DMS79 (cell line): ENCODE results near the gene CENPF.

ENCODE experiments used
- DNase-seq: peaks from one replicate; lab custom pipeline; 2025; lab: John Stamatoyannopoulos, UW

The CENPF gene

GRCh38 chr1:214617246-214617645, 14.3 kb downstream of the CENPF start:
- no peak for DNase-seq

DNA sequence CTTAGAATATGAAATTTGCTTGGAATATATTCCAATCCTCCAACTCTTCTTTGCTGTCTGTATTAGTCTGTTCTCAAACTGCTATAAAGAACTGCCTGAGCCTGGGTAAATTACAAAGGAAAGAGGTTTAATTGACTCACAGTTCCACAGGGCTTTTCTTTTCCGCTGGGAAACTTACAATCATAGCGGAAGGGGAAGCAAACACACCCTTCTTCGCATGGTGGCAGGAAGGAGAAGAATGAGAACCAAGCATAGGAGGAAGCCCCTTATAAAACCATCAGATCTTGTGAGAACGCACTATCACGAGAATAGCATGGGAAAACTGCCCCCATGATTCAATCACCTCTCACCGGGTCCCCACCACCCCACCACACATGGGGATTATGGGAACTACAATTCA, 14.8 kb downstream of the CENPF start:
- no peak for DNase-seq

DNA sequence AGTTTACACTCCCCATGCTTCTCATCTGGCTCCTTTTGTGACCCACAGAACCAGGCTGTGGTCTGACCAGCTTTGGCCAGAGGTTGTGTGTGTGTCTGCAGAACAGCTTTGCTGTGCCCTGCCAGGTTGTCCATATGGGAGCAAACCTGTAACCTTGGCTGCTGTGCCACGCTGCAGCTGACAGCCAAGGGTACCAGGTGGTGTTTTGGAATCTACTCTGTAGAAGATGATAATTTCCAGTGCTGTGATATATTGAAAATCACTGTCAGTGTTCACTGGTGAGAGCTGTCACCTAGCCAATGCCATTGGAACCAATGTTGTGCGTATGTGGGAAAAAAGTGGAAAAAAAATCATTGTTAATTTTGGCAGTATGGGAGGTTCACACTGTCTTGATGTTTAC, 18.2 kb downstream of the CENPF start:
- no peak for DNase-seq

DNA sequence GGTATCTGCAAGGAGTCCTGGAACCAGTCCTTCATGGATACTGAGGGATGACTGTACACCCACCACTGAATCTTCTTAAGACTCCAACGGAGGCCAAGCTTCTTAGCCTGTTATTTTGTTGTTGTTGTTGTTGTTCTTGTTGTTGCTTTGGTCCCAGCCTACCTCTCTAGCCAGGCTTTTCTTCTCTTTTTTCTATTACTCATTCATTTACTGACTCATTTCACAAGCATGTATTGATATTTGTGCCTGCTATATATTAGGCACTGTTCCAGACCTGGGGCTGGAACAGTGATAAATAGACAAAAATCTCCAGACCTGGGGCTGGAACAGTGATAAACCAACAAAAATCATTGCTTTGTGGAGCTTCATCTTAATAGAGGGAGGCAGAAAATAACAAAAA, 20.4 kb downstream of the CENPF start:
- no peak for DNase-seq

DNA sequence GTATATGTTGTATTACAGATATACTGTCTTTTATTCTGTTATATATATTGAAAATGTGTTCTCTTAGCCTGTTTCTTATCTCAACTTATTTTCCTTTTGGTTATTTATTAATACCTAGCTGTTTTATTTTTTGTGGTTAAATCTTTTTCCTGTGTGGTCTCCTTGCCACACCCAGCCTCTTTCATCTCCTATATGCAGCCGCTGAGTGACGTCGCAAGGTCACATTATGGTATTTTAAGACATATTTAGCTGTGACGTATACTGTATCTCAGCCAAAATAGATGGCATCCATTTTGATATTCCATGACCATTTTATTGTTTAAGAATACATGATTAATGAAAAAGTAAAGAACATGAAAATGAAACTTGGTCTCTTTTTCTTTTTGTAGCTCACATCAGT, 29.1 kb downstream of the CENPF start:
- no peak for DNase-seq

- DNase-seq, result no peak
Measured at GRCh38 chr1:214633686-214634085, 30.7 kb downstream of the CENPF start.

DNA sequence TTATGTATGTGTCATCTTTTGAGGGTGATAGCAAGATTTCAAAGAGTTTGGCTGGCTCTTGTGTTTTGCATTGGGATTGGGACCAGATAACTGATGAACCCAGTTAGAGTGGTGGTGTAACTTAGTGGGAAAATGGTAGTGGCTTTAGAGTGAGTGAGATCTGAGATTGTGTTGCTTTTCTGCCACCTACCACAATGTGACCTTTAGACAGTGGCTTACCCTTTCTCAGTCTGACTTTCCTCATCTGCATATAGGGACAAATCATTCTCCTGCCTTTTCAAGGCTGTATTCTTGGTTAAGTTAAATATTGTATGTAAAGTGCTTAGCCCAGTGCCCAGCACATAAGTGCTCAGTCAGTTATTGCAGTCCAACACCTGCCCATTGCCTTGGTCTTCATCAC, 31.3 kb downstream of the CENPF start:
- no peak for DNase-seq

DNA sequence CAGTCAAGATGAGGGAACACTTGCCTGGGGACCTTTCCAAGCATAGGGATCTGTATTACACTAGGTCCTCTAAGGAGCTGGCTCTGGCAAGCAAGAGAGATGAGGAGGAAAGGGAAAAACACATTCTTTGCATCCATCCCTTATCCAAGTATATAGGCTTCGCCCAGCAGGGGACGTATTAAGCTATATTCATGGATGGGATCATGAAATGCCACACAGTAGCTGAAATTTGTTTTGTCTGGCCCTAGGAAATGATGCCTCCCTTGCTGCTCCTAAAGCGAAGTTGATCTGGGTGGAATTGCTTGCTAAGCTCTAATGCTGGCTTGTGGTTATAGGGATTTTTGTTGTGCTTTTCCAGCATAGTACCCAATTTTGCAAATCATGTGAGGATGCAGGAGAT, 32.1 kb downstream of the CENPF start:
- no peak for DNase-seq

GRCh38 chr1:214635506-214635905, 32.5 kb downstream of the CENPF start:
- DNase-seq, result no peak

- no peak for DNase-seq
Measured at GRCh38 chr1:214636436-214636835, 33.4 kb downstream of the CENPF start.

DNA sequence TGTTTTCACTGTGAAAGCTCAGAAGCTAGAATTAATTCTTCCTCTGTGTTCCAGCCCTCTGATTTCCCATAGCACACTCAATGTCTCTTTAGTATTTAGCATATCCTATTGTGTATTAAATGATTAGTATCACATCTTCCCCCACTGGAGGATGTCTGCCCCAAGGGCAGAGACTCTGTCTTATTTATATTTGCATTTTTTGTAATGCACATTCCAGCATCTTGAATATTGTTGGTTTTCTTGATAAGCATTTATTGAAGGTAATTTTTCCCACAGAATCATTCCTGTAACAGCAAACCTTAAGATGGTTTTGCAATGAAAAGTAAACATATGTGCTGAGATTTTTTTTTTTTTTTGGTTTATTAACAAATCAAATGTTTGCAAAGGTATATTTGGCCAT, 34.1 kb downstream of the CENPF start:
- no peak for DNase-seq

GRCh38 chr1:214637722-214638458, 34.9 kb downstream of the CENPF start:
- no peak for DNase-seq

- DNase-seq, result no peak
Measured at GRCh38 chr1:214638459-214638807, 35.4 kb downstream of the CENPF start.

GRCh38 chr1:214638997-214639396, 36.0 kb downstream of the CENPF start:
- no peak for DNase-seq

DNA sequence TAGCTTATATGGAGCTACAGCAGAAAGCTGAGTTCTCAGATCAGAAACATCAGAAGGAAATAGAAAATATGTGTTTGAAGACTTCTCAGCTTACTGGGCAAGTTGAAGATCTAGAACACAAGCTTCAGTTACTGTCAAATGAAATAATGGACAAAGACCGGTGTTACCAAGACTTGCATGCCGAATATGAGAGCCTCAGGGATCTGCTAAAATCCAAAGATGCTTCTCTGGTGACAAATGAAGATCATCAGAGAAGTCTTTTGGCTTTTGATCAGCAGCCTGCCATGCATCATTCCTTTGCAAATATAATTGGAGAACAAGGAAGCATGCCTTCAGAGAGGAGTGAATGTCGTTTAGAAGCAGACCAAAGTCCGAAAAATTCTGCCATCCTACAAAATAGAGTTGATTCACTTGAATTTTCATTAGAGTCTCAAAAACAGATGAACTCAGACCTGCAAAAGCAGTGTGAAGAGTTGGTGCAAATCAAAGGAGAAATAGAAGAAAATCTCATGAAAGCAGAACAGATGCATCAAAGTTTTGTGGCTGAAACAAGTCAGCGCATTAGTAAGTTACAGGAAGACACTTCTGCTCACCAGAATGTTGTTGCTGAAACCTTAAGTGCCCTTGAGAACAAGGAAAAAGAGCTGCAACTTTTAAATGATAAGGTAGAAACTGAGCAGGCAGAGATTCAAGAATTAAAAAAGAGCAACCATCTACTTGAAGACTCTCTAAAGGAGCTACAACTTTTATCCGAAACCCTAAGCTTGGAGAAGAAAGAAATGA, 37.6 kb downstream of the CENPF start:
- DNase-seq, result no peak

- no peak for DNase-seq
Measured at GRCh38 chr1:214641214-214641895, 38.4 kb downstream of the CENPF start.

- DNase-seq, result no peak
Measured at GRCh38 chr1:214643030-214643429, 40.0 kb downstream of the CENPF start.

DNA sequence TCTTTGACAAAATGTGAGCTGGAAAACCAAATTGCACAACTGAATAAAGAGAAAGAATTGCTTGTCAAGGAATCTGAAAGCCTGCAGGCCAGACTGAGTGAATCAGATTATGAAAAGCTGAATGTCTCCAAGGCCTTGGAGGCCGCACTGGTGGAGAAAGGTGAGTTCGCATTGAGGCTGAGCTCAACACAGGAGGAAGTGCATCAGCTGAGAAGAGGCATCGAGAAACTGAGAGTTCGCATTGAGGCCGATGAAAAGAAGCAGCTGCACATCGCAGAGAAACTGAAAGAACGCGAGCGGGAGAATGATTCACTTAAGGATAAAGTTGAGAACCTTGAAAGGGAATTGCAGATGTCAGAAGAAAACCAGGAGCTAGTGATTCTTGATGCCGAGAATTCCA, 42.7 kb downstream of the CENPF start:
- DNase-seq, result no peak

GRCh38 chr1:214648801-214649200, 45.8 kb downstream of the CENPF start:
- no peak for DNase-seq

- no peak for DNase-seq
Measured at GRCh38 chr1:214649607-214650006, 46.6 kb downstream of the CENPF start.

- no peak for DNase-seq
Measured at GRCh38 chr1:214650664-214651063, 47.7 kb downstream of the CENPF start.

DNA sequence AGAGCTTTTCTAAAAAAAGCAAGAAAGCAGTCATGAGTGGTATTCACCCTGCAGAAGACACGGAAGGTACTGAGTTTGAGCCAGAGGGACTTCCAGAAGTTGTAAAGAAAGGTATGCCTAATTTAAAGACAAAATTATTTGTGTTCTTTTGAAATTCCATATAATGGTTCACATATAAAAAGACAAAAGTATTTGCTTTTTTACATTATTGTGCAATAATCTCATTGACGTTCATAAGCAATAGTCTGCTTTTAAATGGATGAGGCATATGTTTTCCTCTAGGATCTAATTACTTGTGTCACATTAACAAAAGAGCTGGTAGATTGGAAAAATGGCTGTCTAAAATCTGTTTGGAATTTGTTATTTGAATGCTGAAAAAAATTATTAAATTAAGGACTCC, 54.3 kb downstream of the CENPF start:
- DNase-seq, result no peak

DNA sequence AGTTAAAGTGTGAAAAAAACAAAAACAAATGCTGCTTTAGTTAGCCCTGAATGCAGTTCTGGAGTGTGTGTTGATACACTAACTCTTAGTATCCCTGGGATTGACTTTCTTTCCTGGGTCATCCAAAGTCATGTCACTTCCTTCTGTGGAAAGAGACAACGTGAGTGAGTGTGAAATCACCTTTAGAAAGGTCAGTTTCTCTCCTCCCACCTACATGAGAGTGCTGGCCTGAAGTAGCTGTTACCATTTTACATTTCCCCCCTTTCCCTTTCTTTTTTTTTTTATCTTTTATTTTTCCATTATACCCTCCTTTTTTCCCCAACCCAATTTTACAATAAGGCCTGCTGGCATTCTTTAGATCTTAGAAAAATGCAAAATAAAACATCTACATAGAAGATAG, 55.2 kb downstream of the CENPF start:
- no peak for DNase-seq
